NCI-H2107 treated with DMSO at 0.1 percent for 48 hours (cell line): ENCODE results near the gene KRT35.

Source experiments
- DNase-seq: peaks from one replicate; lab custom pipeline; 2025; ENCODE audit not compliant: unreplicated experiment; lab: John Stamatoyannopoulos, UW

Gene KRT35

GRCh38 chr17:41490000-41490990 is 9.3 kb upstream of the KRT35 start:
- no peak for DNase-seq

- no peak for DNase-seq
These were observed 8.6 kb upstream of the KRT35 start, which contains the start of gene KRT36 for GRCh38 chr17:41489531-41489930. Gene KRT36, minus strand, starts transcription at chr17:41489910. Its CDS starts 46 bp downstream, at chr17:41489864.

GRCh38 chr17:41486809-41487530 is 6.0 kb upstream of the KRT35 start:
- DNase-seq, result no peak

- DNase-seq, result no peak
These were observed 5.4 kb upstream of the KRT35 start for GRCh38 chr17:41486316-41486715.

GRCh38 chr17:41484920-41485904 is 4.3 kb upstream of the KRT35 start:
- no peak for DNase-seq

GRCh38 chr17:41483991-41484826 is 3.3 kb upstream of the KRT35 start:
- DNase-seq, result no peak

- DNase-seq, result no peak
These were observed 2.6 kb upstream of the KRT35 start for GRCh38 chr17:41483531-41483930.

GRCh38 chr17:41480581-41480980 is 370 bp downstream of the KRT35 start:
- no peak for DNase-seq

- no peak for DNase-seq
These were observed 815 bp downstream of the KRT35 start for GRCh38 chr17:41480136-41480535.

GRCh38 chr17:41478237-41478636 is 2.7 kb downstream of the KRT35 start:
- no peak for DNase-seq

- no peak for DNase-seq
These were observed 3.8 kb downstream of the KRT35 start for GRCh38 chr17:41476866-41477815.

GRCh38 chr17:41475421-41475820 is 5.5 kb downstream of the KRT35 start:
- DNase-seq, result no peak

GRCh38 chr17:41474863-41475262 is 6.1 kb downstream of the KRT35 start:
- no peak for DNase-seq

GRCh38 chr17:41468346-41468745 is 12.6 kb downstream of the KRT35 start:
- no peak for DNase-seq

- DNase-seq, result no peak
These were observed 13.4 kb downstream of the KRT35 start for GRCh38 chr17:41467561-41467960.

GRCh38 chr17:41466988-41467387 is 14.0 kb downstream of the KRT35 start, which contains the start of gene KRT32:
Gene KRT32, minus strand, starts transcription at chr17:41467386. Its CDS starts 61 bp downstream, at chr17:41467325.
- DNase-seq, result no peak

- no peak for DNase-seq
These were observed 16.3 kb downstream of the KRT35 start for GRCh38 chr17:41464682-41465081.

- no peak for DNase-seq
These were observed 16.8 kb downstream of the KRT35 start for GRCh38 chr17:41464173-41464572.

GRCh38 chr17:41463746-41464145 is 17.2 kb downstream of the KRT35 start:
- no peak for DNase-seq
